Spleen (tissue), 11 donors: ENCODE data around the gene CACNA1C. TPM values are rescaled to one million over a fixed set of nuclear protein-coding genes. Genes with fewer than 3 reads are reported as not detected.

Experiments
- DNase-seq: peaks from one replicate; pipeline ENCODE4 v3.0.0-alpha.2; 2020
- H3K27ac ChIP-seq, 8 donors: fragments of 200-600 bp; sonication (generic) in 7 of 8; 1 replicate in 4 of 8; 2 replicates in 4 of 8; pipeline versions ENCODE4 v1.5.0 to v1.8.0; 2016 to 2021; ENCODE audit warnings: inconsistent platforms in 4 of 8, mild to moderate bottlenecking in 4 of 8, moderate library complexity in 1 of 8
- H3K27me3 ChIP-seq, 7 donors: fragments of 200-600 bp; sonication (generic) in 6 of 7; replicated peaks in 1 of 7; 1 replicate in 4 of 7; 2 replicates in 3 of 7; pipeline versions ENCODE4 v1.5.0 to v1.8.0; 2016 to 2021; ENCODE audit warnings: inconsistent platforms in 3 of 7, mild to moderate bottlenecking in 1 of 7
- H3K36me3 ChIP-seq, 6 donors: fragments of 200-600 bp; sonication (generic) in 5 of 6; 1 replicate in 4 of 6; 2 replicates in 2 of 6; pipeline versions ENCODE4 v1.5.0 to v1.8.0; 2016 to 2021; ENCODE audit warnings: inconsistent platforms in 2 of 6
- H3K4me1 ChIP-seq, 6 donors: fragments of 200-600 bp; sonication (generic) in 5 of 6; 1 replicate in 3 of 6; 2 replicates in 3 of 6; pipeline versions ENCODE4 v1.5.0 to v1.8.0; 2016 to 2021; ENCODE audit warnings: inconsistent platforms in 3 of 6
- H3K4me3 ChIP-seq, 8 donors: fragments of 200-600 bp; sonication (generic) in 7 of 8; 1 replicate in 4 of 8; 2 replicates in 4 of 8; pipeline versions ENCODE4 v1.5.0 to v1.8.0; 2016 to 2021; ENCODE audit warnings: inconsistent platforms in 4 of 8, mild to moderate bottlenecking in 4 of 8, moderate library complexity in 2 of 8
- H3K9me3 ChIP-seq, 8 donors: fragments of 200-600 bp; sonication (generic) in 7 of 8; 1 replicate in 4 of 8; 2 replicates in 4 of 8; pipeline versions ENCODE4 v1.5.0 to v1.8.0; 2016 to 2021; ENCODE audit warnings: inconsistent platforms in 4 of 8
- POLR2A ChIP-seq, 3 donors: fragments of 450-650 bp; IDR thresholded peaks; one replicate each; pipeline ENCODE4 v1.5.1; 2017; ENCODE audit warnings: antibody characterized with exemption in 3 of 3, mild to moderate bottlenecking in 1 of 3
- POLR2AphosphoS5 ChIP-seq, 3 donors: sonication (generic); formaldehyde crosslinking; IDR thresholded peaks; one replicate each; pipeline ENCODE4 v1.5.1; 2017; ENCODE audit warnings: antibody characterized with exemption in 3 of 3
- WGBS, 5 donors: extraction: QIAGEN DNeasy Blood & Tissue Kit in 3 of 5; methylation state at CpG; one replicate each; pipeline versions ENCODE4 v1.1.5 to v1.1.7; 2013 to 2018; 5-methylcytosine and 5-hydroxymethylcytosine counted together
- intact Hi-C: fragments of 100-400 bp; cut with DNase I; formaldehyde crosslinking; loops from one replicate; pipeline ENCODE4 v1.15.0; 2023; ENCODE audit warnings: low total_unique reads
- polyA plus RNA-seq, 3 donors: library from polyadenylated mRNA; stranded (reverse); fragments of 200-250 nt; gene quantifications; one replicate each; pipeline ENCODE4 v1.2.1, GENCODE V29; 2013
- total RNA-seq, 7 donors: library from RNA; depleted of rRNA in 3 of 7; stranded (reverse); fragments of >200 nt in 3 of 7; fragmentation: NEBNext Ultra II Directional in 4 of 7; extraction: Animal tissue kit (Norgen Biotek cat#: 25700) in 4 of 7; gene quantifications; one replicate each; pipeline versions ENCODE4 v1.1.0 to v1.2.1, GENCODE V29; 2016 to 2021
- TF ChIP-seq, protein P1 (sequence below), 11 experiments: fragments of 200-600 bp in 7 of 11; fragments of 450-650 bp in 4 of 11; sonication (generic) in 4 of 11; IDR thresholded peaks in 8 of 11; conservative IDR thresholded peaks in 3 of 11; 1 replicate in 7 of 11; 2 replicates in 4 of 11; pipeline versions ENCODE4 v1.4.0 to v1.8.0; 2016 to 2021; ENCODE audit warnings: antibody characterized with exemption in 11 of 11, inconsistent platforms in 4 of 11, mild to moderate bottlenecking in 1 of 11
- donor health status: healthy with polysubstance abuse.
- donor health status: DM: no; HTN: no; CAD: no; lungs with moderate emphysema.
- donor health status: DM: no; HTN: no; CAD: no.
- donor health status: Bipolar disorder and iron deficiency.
- donor health status: healthy.
- donor health status: DM: no; HTN: no; CAD: no.
- donor health status: DM: yes; HTN: yes; CAD: no.

The CACNA1C gene
- total and polyA plus RNA-seq, 10 donors, result 0.67 to 27.6 (median 18.4) TPM

DNA sequence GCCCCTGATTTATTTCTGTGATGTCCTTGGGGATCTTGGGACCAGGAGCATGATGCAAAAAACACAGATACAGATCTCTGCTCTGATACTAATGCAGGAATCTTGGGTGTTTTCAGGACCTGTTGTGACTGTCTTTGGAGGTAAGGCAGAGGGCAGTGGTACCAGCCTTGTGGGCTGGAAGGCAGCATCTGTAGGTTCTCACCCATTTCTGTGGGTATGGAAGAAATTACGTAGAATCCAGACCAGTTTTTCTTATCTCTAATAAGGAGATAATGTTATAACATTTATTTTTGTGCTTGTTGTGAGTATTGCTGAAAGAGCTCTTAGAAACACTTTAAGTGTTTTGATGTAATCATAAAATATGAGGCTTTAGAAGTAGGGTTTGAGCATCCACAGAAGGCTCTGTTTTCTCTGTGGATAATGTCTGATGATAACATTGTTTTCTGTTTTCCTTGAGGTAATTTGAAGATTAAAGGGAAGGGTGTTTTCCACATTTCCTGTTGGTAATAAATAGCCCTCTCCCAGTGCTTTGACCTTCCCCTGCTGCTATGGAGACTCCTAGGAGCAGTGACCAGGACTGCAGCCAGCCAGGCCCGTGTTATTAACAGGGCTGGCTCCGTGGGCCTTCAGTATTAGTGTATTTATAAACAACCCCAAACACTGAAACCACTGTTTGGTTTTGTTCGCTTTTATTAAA, 39.1 kb upstream of the CACNA1C start:
- no peaks in the 10 kb centered on the region for H3K9me3 ChIP-seq
- TF ChIP-seq POLR2A (IDR thresholded peaks at IDR 0.05), result no peak
- TF ChIP-seq, protein P1, sequence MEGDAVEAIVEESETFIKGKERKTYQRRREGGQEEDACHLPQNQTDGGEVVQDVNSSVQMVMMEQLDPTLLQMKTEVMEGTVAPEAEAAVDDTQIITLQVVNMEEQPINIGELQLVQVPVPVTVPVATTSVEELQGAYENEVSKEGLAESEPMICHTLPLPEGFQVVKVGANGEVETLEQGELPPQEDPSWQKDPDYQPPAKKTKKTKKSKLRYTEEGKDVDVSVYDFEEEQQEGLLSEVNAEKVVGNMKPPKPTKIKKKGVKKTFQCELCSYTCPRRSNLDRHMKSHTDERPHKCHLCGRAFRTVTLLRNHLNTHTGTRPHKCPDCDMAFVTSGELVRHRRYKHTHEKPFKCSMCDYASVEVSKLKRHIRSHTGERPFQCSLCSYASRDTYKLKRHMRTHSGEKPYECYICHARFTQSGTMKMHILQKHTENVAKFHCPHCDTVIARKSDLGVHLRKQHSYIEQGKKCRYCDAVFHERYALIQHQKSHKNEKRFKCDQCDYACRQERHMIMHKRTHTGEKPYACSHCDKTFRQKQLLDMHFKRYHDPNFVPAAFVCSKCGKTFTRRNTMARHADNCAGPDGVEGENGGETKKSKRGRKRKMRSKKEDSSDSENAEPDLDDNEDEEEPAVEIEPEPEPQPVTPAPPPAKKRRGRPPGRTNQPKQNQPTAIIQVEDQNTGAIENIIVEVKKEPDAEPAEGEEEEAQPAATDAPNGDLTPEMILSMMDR (IDR thresholded peaks at IDR 0.05 in 8 of 11, conservative IDR thresholded peaks at IDR 0.05 in 3 of 11), result peak in 3 of 11 experiments; percentile 7 to 21 (median 12)
- peak in 1 of 3 donors; percentile 28 for TF ChIP-seq POLR2AphosphoS5 (IDR thresholded peaks at IDR 0.05)
- WGBS, 5 donors, result 39 to 64% (median 57%) methylated on average over 4 of the region's 4 CpGs
- no peaks in the 10 kb centered on the region for H3K36me3 ChIP-seq
- no peaks in the 10 kb centered on the region for H3K27me3 ChIP-seq
- peak overlapping the region in 7 of 8 donors; percentile 58 to 79 (median 69) for H3K27ac ChIP-seq
- intact Hi-C loops, result no loop called here
- DNase-seq, result no peak
- H3K4me3 ChIP-seq, result no peak overlapping the region
- peaks cover 0 to 25% (median 9%) of the 10 kb centered on the region in 6 donors for H3K4me1 ChIP-seq

DNA sequence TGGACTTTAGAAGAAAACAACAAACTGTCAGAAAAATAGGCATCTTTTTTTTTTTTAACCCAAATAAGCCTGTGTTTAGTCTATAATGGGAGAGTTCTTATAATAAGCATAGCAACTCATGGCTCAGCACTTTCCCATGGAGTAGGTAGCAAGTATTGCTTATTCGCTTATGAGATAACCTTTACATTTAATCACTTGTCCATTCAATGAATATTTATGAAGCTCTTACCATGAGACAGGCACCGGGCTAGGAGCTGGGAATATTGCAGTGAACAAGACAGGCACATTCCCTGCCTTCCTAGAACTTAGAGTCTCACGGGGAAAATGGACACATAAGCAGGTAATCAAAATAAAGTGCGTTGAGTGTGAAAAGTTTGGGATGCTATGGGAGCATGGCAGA, 38.6 kb upstream of the CACNA1C start:
- Histone ChIP-seq H3K4me1 (peaks cover 0 to 25% (median 9%) of the 10 kb centered on the region in 6 donors), H3K27ac (peak overlapping the region in 7 of 8 donors; percentile 58 to 79 (median 69)), H3K27me3 (no peaks in the 10 kb centered on the region), H3K9me3 (no peaks in the 10 kb centered on the region), H3K4me3 (no peak overlapping the region), H3K36me3 (no peaks in the 10 kb centered on the region)
- no peak for DNase-seq
- intact Hi-C loops, result no loop called here
- no peak for TF ChIP-seq POLR2AphosphoS5 (IDR thresholded peaks at IDR 0.05)
- TF ChIP-seq POLR2A (IDR thresholded peaks at IDR 0.05), result no peak
- TF ChIP-seq, protein P1 (IDR thresholded peaks at IDR 0.05 in 8 of 11, conservative IDR thresholded peaks at IDR 0.05 in 3 of 11), result no peak
- 75 to 86% (median 85%) methylated on average over 4 of the region's 4 CpGs for WGBS, 5 donors

DNA sequence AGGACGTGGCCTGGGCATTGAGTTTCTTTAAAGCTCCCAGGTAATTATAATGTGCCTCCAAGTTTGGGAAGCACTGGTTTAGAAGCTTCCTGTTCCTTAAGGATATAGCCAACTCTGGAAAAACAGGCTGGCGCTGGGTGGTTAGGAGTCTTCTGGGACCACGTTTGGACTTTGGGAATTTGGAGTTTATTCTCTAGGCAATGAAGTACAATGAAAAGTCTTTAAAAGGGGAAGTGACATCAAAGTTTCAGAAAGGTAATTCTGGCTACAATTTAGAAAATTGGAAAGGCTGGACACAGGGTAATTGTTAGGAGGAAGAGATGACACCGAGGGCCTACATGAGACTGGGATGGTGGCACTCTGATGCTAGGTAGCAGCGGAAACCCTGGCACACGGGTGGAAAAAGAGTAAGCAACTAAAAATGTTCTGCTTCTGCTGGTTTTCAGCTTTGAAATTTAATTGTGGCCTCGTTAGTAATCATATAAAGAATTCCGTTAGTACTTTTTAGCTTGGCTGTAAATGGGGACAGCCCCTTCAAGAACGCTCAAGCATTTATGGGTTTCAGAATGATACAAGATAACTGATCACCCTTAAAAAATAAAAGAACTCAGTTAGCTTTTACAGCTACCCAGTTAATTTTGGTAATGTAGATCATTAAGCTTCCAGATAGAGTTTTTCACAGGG, 35.8 kb upstream of the CACNA1C start:
- no peak overlapping the region for H3K4me3 ChIP-seq
- WGBS, 5 donors, result 69 to 85% (median 79%) methylated on average over 9 of the region's 9 CpGs
- intact Hi-C loops, result no loop called here
- no peaks in the 10 kb centered on the region for H3K9me3 ChIP-seq
- no peaks in the 10 kb centered on the region for H3K36me3 ChIP-seq
- peaks cover 0 to 25% (median 7%) of the 10 kb centered on the region in 6 donors for H3K4me1 ChIP-seq
- peak overlapping the region in 1 of 8 donors; percentile 45 for H3K27ac ChIP-seq
- no peaks in the 10 kb centered on the region for H3K27me3 ChIP-seq
- TF ChIP-seq POLR2A (IDR thresholded peaks at IDR 0.05) (no peak), POLR2AphosphoS5 (IDR thresholded peaks at IDR 0.05) (no peak)
- TF ChIP-seq, protein P1 (IDR thresholded peaks at IDR 0.05 in 8 of 11, conservative IDR thresholded peaks at IDR 0.05 in 3 of 11), result no peak
- no peak for DNase-seq
